Inferior parietal cortex (tissue), 1 donor: Measurements from ENCODE around the gene ZNF135.

Experiments
- DNase-seq: peaks from one replicate; pipeline ENCODE4 v3.0.0-alpha.2; 2016; ENCODE audit errors: extremely low spot score

The ZNF135 gene

GRCh38 chr19:58059003-58059670 lies at the start of gene ZNF135:
TSS of gene ZNF135 (plus strand) at chr19:58059282. CDS start at chr19:58060003, 721 bp downstream.
- peak; percentile 81 for DNase-seq

- DNase-seq: peak; percentile 1
Observed at GRCh38 chr19:58009301-58009665, 49.8 kb upstream of the ZNF135 start.

- DNase-seq: peak; percentile 90
Observed at GRCh38 chr19:58009666-58010301, 49.3 kb upstream of the ZNF135 start.

GRCh38 chr19:58010507-58010906 lies 48.6 kb upstream of the ZNF135 start:
- DNase-seq: peak; percentile 2

DNA sequence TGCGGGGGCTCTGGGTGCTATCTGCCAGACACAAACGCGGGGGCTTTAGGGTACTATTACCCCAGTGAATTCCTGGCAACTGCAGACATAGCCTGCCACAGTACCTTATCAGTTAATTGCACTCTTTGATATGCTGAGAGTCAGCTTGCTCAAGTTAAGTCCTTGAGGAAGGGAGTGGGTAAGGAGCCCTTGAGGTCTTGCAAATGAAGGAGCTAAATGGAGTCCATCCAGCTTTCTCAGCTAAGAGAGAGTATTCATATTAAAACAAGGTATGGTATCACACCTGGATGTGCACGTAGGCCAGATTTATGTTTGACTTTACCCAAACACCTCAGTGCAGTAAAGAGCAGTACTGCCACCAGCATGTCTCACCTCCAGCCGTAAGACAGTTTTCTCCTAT lies 44.9 kb upstream of the ZNF135 start:
- no peak for DNase-seq

DNA sequence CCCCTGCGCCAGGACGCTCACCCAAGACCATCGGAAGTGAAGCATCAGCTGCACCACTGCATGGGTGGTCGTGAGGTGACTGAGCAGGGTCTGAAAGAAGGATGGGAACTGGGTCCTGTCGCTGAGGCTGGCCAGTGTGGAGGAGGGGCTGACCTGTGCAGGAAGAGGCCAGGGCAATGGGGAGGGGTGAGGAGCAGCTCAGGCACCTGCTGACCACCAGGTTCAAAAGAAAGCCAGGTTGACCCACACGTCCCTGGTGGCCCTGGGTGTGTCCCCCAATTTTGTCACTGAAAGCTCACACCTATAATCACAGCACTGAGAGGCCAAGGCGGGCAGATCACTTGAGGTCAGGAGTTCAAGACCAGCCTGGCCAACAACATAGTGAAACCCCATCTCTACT lies 39.0 kb upstream of the ZNF135 start:
- DNase-seq: no peak

DNA sequence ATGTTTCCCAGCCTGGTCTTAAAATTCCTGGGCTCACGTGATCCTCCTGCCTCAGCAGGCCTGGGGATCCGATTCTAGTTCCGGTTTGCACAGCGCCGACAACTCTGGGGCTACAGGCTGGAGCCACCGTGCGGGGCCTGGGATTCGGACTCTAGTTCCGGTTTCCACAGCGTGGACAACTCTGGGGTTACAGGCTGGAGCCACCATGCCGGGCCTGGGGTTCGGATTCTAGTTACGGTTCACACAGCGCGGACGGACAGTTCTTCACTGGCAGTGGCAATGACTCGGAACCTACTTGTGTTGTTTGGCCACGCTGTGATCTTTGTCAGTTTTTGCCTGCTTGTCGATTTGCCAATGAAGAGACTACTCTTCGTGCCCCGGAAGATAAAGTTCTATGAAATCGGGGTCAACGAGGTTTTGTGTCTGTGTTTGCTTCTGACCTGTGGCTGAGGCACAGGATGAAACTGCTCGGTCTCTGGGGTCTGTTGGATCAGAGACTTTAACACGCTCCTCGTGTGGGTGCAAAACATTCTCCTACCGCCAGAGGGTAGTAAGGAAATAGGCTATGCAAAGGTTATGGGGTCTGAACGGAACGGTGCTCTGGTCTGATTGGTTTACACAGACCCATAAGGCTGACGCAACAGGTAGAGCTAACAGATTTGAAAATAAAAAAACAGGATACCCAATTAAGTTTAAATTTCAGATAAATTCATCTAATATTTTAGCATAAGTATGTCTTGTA lies 37.4 kb upstream of the ZNF135 start:
- DNase-seq: peak; percentile 77

DNA sequence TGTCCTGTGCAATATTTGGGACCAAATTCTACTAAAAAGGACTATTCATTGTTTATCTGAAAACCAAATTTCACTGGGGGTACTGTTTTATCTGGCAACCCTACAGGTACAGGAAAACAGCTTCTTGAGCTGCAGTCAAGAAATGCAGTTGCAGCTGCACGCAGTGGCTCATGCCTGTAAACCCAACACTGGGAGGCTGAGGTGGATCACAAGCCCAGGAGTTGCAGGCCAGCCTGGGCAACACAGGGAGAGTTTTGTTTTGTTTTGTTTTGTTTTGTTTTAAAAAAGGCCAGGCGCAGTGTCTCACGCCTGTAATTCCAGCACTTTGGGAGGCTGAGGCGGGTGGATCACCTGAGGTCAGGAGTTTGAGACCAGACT lies 36.8 kb upstream of the ZNF135 start:
- DNase-seq: no peak

GRCh38 chr19:58024661-58025060 lies 34.4 kb upstream of the ZNF135 start:
- no peak for DNase-seq

GRCh38 chr19:58033741-58034476 lies 25.2 kb upstream of the ZNF135 start, which contains the start of gene ZSCAN1:
TSS of gene ZSCAN1 (plus strand) at chr19:58034025. CDS start at chr19:58037837, 3,812 bp downstream.
- DNase-seq: peak; percentile 88

GRCh38 chr19:58034477-58034793 lies 24.6 kb upstream of the ZNF135 start:
- DNase-seq: no peak

DNA sequence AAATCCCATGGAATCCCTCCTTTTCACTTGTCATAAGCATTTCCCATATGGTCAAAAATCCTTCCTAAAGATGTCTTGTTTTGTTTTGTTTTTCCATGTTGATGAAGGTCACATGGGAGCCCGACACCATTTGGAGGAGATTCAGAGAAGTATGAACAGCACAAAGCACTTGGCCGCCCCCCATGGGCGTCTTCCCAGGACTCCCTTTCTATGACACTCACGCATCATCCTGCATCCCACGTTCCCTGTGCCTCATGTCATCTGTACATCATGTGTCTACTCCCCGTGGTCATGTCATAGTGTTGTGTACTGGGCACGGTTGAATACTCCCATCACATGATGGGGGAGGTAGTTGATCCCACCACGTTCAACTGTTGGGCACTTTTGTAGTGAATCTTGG lies 23.2 kb upstream of the ZNF135 start:
- DNase-seq: no peak

- DNase-seq: no peak
Observed at GRCh38 chr19:58037927-58038687, 21.0 kb upstream of the ZNF135 start.

DNA sequence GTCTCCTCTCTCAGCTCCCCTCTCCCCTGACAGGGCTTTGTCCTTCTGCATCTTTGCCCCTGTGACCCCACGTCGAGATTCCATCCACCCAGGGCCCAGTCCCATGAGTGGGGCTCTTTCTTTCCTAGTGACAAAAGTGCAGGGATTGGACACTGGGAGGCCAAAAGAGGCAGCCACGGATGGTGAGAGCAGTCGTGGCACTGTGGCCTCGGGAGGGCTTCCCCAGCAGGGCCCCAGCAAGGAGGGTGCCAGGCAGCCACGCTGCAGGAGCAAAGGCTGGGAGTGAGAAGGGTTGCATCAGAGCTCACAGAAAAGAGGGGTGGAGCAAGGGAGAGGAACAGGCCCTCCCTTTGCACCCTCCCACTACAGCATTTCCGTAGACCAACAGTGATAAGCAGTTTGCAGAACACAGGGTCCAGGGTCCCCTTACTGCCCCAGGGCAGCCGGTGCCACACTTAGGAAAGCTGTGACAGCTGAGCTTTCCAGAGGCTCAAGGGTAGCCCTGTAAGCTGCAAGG lies 20.3 kb upstream of the ZNF135 start:
- no peak for DNase-seq

- DNase-seq: no peak
Observed at GRCh38 chr19:58040751-58041525, 18.1 kb upstream of the ZNF135 start.

GRCh38 chr19:58042495-58043340 lies 16.4 kb upstream of the ZNF135 start:
- DNase-seq: no peak

DNA sequence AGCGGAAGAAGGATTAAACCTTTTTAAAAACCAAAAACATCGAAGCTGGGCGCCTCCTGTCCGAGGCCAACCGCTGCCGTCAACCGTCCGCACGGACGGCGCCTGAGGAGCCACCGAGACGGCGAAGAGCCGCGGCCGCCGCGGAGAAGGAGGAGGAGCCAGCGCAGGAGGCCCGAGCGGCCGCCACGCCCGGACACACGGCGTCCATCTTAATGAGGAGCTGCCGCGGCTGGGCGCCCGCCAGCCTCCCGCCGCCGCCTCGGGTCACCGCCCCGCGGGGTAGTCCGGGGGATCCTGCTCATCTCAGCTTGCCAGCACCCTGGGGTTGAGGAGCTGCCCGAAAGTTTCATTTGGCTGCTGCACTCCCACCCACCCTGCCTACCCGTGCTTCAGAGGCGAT lies 14.7 kb upstream of the ZNF135 start:
- no peak for DNase-seq

DNA sequence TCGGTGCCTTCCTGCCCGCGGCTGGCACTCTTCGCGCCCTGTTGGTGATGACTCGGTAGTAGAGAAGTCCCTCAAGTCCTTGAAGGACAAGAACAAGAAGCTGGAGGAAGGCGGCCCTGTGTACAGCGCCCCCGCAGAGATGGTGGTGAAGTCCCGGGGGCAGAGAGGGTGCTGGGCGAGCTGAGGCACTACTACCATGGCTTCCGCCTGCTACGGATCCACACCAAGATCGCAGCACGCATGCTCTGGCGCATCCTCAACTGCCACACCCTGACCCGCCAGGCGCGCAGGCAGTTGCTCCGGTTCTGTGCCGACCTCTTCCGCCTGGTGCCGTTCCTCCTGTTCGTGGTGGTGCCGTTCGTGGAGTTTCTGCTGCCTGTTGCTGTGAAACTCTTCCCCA lies 14.2 kb upstream of the ZNF135 start:
- no peak for DNase-seq

GRCh38 chr19:58045411-58046050 lies 13.6 kb upstream of the ZNF135 start:
- DNase-seq: no peak
